Fibroblast of lung (primary cell): Measurements from ENCODE around the gene TSSK3.

ENCODE experiments used
- EZH2 ChIP-seq: IDR thresholded peaks from 2 replicates; pipeline ENCODE4 v1.5.1; 2012; ENCODE audit warnings: low read length, control low read depth, mild to moderate bottlenecking; ENCODE audit errors: missing control alignments
- TF ChIP-seq, protein P1 (sequence below), 2 donors: IDR thresholded peaks in 1 of 2; conservative IDR thresholded peaks in 1 of 2; 1 replicate in 1 of 2; 2 replicates in 1 of 2; pipeline ENCODE4 v1.5.1; 2011 to 2012; ENCODE audit warnings: low read length in 2 of 2, control low read depth in 1 of 2, inconsistent platforms in 1 of 2, low read depth in 1 of 2, mild to moderate bottlenecking in 1 of 2

DNA sequence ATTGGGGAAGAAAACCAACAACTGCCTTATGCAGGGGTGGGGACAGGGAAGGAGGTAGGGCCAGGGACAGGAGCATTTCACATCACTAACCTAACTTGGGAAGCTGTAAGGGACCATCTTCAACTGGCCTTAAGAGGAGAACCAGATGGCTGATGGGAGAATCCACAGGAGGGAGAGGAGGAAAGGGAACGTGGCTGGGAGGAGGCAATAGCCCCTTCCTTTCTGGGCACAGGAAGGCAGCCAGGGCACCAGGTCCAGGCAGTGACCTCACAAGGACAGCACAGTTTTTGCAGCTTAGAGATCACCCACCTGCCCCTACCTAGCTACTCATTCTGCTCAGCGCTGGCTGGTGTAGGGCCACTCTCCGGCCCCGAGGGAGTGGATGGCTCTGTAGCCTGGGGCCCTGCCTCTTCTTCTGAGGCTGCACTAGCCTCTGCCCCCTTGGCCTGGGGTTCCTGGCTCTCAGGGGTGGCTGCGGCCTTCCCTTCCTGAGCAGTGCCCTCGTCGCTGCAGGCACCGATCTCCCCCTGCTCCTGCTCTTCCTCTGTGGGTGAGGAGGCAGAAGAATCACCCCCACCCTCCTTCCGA is 28.0 kb upstream of the TSSK3 start:
- no peak for TF ChIP-seq EZH2
- TF ChIP-seq, protein P1, sequence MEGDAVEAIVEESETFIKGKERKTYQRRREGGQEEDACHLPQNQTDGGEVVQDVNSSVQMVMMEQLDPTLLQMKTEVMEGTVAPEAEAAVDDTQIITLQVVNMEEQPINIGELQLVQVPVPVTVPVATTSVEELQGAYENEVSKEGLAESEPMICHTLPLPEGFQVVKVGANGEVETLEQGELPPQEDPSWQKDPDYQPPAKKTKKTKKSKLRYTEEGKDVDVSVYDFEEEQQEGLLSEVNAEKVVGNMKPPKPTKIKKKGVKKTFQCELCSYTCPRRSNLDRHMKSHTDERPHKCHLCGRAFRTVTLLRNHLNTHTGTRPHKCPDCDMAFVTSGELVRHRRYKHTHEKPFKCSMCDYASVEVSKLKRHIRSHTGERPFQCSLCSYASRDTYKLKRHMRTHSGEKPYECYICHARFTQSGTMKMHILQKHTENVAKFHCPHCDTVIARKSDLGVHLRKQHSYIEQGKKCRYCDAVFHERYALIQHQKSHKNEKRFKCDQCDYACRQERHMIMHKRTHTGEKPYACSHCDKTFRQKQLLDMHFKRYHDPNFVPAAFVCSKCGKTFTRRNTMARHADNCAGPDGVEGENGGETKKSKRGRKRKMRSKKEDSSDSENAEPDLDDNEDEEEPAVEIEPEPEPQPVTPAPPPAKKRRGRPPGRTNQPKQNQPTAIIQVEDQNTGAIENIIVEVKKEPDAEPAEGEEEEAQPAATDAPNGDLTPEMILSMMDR (conservative IDR thresholded peaks at IDR 0.05 in 1 of 2, IDR thresholded peaks at IDR 0.05 in 1 of 2; ENCODE audit: low read depth in 1 of 2, low read length in 2 of 2) = no peak
